ENCODE results near the gene AGFG2. TPM values are rescaled to one million over a fixed set of nuclear protein-coding genes. Genes with fewer than 3 reads are reported as not detected.

The AGFG2 gene
- total RNA-seq, 1 experiment from 2014 or later = 11.2 TPM

DNA sequence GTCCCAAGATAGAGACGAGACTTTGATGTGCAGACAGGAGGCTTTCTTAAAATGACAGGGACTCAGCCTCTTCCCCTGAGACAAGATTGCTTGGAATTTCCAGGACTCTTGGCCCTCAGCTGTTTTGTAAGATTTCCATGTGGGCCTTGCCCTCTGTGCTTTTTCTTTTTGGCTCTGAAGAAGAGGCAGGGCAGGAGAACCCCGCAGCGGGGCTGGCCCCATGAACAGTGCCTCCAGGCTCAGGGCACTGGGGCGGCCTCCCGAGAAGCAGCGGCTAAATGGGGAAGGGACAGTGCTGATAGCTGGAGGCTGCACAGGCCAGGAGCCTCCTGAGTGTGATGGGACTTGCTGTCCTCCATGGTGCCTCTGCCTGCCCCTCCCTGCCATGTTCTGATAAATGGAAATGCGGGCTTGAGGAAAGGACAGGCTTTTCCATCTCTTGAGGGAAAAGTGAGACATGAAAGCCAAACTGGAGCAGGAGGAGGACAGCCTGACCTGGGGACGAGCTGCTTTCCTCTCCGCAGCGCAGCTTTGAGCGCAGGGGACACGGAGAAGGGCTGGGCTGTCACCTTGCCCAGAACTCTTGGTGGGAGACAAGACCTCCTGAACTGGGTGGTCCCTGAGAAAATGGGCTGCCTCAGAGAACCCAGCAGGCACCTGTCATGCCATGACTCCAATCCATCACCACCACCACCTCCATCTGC is 22.6 kb downstream of the AGFG2 start:
- H3K36me3 Mint-ChIP-seq (ENCODE audit: insufficient read depth in 1 of 3, low read depth in 3 of 3) = peaks cover 0 to 13% (median 9%) of the 10 kb centered on the region in 3 experiments; a peak in 3 of 7 replicates
- Histone ChIP-seq H3K27me3 (ENCODE audit: insufficient read depth, low read length) (no peaks in the 10 kb centered on the region), H2BK15ac (ENCODE audit: low read depth, low read length) (no peak overlapping the region), H3K14ac (ENCODE audit: insufficient read depth, low read length) (no peak overlapping the region), H2BK12ac (ENCODE audit: insufficient read length, low read depth, low read length) (no peak overlapping the region), H3K23me2 (ENCODE audit: insufficient read length, low read depth, low read length, poor library complexity, severe bottlenecking) (no peaks in the 10 kb centered on the region), H3K79me1 (ENCODE audit: insufficient read depth, low read depth, low read length, poor library complexity, severe bottlenecking) (no peaks in the 10 kb centered on the region), H2AFZ (ENCODE audit: low read length) (no peak overlapping the region), H3K9ac (ENCODE audit: extremely low read depth, insufficient read length, low read length) (no peak overlapping the region), H4K5ac (ENCODE audit: insufficient read length, low read depth, low read length) (no peak overlapping the region), H3T11ph (ENCODE audit: low read length) (no peak overlapping the region), H3K23ac (ENCODE audit: insufficient read length, low read depth, low read length) (no peak overlapping the region), H3K4ac (ENCODE audit: low read depth, low read length) (no peak overlapping the region), H3K18ac (ENCODE audit: insufficient read length, low read depth, low read length) (no peak overlapping the region), H3K79me2 (ENCODE audit: insufficient read depth, low read length) (no peaks in the 10 kb centered on the region), H2BK120ac (ENCODE audit: low read depth, low read length, poor library complexity, severe bottlenecking) (no peak overlapping the region), H3K4me1 (ENCODE audit: insufficient read depth, low read length) (no peaks in the 10 kb centered on the region), H3K56ac (ENCODE audit: insufficient read length, low read depth, low read length) (no peak overlapping the region), H3K9me3 (ENCODE audit: control insufficient read depth, low read depth, low read length) (no peaks in the 10 kb centered on the region), H3K4me2 (ENCODE audit: insufficient read depth, insufficient read length, low read length) (no peak overlapping the region), H3K27ac (ENCODE audit: insufficient read length, low read depth, low read length) (no peak overlapping the region), H4K20me1 (ENCODE audit: control insufficient read depth, insufficient read depth, insufficient read length) (no peaks in the 10 kb centered on the region), H4K91ac (ENCODE audit: insufficient read length, low read depth, low read length) (no peak overlapping the region), H2BK20ac (ENCODE audit: low read depth, low read length, poor library complexity, severe bottlenecking) (no peak overlapping the region), H4K8ac (replicated peaks; ENCODE audit: insufficient read length, low read depth, low read length) (no peak overlapping the region), H2AK5ac (ENCODE audit: insufficient read length, low read length) (no peak overlapping the region), H2BK5ac (ENCODE audit: insufficient read length, low read length) (no peak overlapping the region)
- no peak overlapping the region for H3K4me3 Mint-ChIP-seq
- TF ChIP-seq, protein P1, sequence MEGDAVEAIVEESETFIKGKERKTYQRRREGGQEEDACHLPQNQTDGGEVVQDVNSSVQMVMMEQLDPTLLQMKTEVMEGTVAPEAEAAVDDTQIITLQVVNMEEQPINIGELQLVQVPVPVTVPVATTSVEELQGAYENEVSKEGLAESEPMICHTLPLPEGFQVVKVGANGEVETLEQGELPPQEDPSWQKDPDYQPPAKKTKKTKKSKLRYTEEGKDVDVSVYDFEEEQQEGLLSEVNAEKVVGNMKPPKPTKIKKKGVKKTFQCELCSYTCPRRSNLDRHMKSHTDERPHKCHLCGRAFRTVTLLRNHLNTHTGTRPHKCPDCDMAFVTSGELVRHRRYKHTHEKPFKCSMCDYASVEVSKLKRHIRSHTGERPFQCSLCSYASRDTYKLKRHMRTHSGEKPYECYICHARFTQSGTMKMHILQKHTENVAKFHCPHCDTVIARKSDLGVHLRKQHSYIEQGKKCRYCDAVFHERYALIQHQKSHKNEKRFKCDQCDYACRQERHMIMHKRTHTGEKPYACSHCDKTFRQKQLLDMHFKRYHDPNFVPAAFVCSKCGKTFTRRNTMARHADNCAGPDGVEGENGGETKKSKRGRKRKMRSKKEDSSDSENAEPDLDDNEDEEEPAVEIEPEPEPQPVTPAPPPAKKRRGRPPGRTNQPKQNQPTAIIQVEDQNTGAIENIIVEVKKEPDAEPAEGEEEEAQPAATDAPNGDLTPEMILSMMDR (conservative IDR thresholded peaks at IDR 0.05) = no peak
- no peaks in the 10 kb centered on the region for H3K27me3 Mint-ChIP-seq (ENCODE audit: low read depth)
- no peak overlapping the region for H3K27ac Mint-ChIP-seq
- no peaks in the 10 kb centered on the region for H3K9me3 Mint-ChIP-seq
- H3K4me1 Mint-ChIP-seq = peaks cover 7 to 11% of the 10 kb centered on the region in 2 experiments
- no peak for DNase-seq
- no CpG with 5 or more reads among the region's 12 CpGs for WGBS (ENCODE audit: extremely low coverage, insufficient read length, low lambda C conversion rate)
